Breast epithelium (tissue), 3 donors: ENCODE data around the gene SRGAP2B.
"Not testable (repeated sequence)": the region's sequence is repeated elsewhere in the genome, so short reads cannot be mapped to it uniquely, and the experiment has no call there.

Source experiments
- POLR2A ChIP-seq: fragments of 450-650 bp; IDR thresholded peaks from one replicate; pipeline ENCODE4 v1.6.1; 2016; ENCODE audit warnings: antibody characterized with exemption, mild to moderate bottlenecking, moderate library complexity
- POLR2AphosphoS5 ChIP-seq, 3 donors: sonication (generic); formaldehyde crosslinking; IDR thresholded peaks; one replicate each; pipeline ENCODE4 v1.6.1; 2017; ENCODE audit warnings: antibody characterized with exemption in 3 of 3
- TF ChIP-seq, protein P1 (sequence below), 3 donors: fragments of 450-650 bp; IDR thresholded peaks; one replicate each; pipeline ENCODE4 v1.5.1; 2016 to 2017; ENCODE audit warnings: antibody characterized with exemption in 3 of 3, mild to moderate bottlenecking in 3 of 3, moderate library complexity in 3 of 3

DNA sequence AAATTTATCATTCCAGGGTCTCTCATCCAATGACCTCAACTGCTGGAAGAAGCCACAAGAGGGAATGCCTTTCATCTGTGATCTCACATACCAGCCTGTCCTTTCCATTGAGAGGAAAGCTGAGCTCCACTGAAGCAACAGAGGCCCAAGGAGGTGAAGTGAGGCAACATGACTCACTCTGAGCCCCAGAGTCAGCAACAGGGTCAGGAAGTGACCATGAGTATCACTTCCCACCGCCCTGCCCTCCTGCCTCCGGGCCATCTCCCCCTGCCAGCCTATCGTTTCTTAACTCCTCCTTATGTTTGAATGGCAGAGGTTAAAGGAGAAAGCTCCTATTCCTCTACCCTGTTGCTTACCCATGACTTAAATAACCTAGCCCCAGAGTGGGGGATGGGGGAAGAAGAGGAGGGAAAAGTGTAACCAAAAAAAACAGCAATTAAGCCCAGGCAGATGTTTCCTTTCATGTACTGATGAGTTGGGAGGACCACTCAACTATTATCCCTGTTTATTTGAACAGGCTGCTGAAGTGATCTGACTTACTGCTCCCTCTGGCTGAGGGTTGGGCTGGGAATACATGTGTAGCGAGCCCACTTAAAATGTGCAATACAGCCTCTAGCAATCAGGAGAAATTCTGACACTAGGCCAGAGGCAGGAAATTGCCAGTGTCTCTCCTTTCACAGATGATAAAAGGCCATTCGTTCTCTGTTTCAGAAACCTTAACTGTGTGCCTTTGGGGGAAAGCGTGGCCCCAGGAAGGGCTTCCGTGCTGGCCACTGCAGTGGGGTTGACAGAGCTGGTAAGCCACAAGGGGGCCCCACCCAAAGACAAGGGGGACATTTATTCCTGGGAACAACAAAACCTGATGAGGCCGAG lies 177.7 kb downstream of the SRGAP2B start:
- not testable (repeated sequence) for TF ChIP-seq POLR2AphosphoS5 (IDR thresholded peaks at IDR 0.05); POLR2A
- TF ChIP-seq, protein P1, sequence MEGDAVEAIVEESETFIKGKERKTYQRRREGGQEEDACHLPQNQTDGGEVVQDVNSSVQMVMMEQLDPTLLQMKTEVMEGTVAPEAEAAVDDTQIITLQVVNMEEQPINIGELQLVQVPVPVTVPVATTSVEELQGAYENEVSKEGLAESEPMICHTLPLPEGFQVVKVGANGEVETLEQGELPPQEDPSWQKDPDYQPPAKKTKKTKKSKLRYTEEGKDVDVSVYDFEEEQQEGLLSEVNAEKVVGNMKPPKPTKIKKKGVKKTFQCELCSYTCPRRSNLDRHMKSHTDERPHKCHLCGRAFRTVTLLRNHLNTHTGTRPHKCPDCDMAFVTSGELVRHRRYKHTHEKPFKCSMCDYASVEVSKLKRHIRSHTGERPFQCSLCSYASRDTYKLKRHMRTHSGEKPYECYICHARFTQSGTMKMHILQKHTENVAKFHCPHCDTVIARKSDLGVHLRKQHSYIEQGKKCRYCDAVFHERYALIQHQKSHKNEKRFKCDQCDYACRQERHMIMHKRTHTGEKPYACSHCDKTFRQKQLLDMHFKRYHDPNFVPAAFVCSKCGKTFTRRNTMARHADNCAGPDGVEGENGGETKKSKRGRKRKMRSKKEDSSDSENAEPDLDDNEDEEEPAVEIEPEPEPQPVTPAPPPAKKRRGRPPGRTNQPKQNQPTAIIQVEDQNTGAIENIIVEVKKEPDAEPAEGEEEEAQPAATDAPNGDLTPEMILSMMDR (IDR thresholded peaks at IDR 0.05): not testable (repeated sequence)
